GM19025 (cell line): ENCODE data around the gene SYT11.
"Not testable (repeated sequence)": the region's sequence is repeated elsewhere in the genome, so short reads cannot be mapped to it uniquely, and the experiment has no call there.

Experiments
- ATAC-seq: cut with Tn5 transposase; IDR thresholded peaks from one replicate; pipeline ENCODE4 v1.9.1; 2021; ENCODE audit warnings: mild to moderate bottlenecking, low read depth, moderate library complexity; ENCODE audit not compliant: unreplicated experiment

The SYT11 gene

DNA sequence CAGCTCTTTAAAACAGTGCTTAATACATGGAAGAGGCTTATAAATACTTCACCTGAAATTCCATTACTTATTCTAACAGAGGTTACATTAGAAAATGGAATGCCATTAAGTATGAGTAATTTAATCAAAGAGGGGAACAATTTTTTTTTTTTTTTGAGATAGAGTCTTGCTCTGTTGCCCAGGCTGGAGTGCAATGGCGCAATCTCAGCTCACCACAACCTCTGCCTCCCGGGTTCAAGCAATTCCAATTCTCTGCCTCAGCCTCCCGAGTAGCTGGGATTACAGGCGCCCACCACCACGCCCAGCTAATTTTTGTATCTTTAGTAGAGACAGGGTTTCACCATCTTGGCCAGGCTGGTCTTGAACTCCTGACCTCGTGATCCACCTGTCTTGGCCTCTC, 36.2 kb downstream of the SYT11 start:
- ATAC-seq, result not testable (repeated sequence)

GRCh38 chr1:155896476-155896875, 37.1 kb downstream of the SYT11 start:
- not testable (repeated sequence) for ATAC-seq

- ATAC-seq, result no peak
Measured at GRCh38 chr1:155897746-155898145, 38.4 kb downstream of the SYT11 start.

GRCh38 chr1:155898888-155899287, 39.5 kb downstream of the SYT11 start:
- no peak for ATAC-seq

- no peak for ATAC-seq
Measured at GRCh38 chr1:155899683-155900082, 40.3 kb downstream of the SYT11 start.

GRCh38 chr1:155900161-155900560, 40.8 kb downstream of the SYT11 start:
- ATAC-seq, result no peak

DNA sequence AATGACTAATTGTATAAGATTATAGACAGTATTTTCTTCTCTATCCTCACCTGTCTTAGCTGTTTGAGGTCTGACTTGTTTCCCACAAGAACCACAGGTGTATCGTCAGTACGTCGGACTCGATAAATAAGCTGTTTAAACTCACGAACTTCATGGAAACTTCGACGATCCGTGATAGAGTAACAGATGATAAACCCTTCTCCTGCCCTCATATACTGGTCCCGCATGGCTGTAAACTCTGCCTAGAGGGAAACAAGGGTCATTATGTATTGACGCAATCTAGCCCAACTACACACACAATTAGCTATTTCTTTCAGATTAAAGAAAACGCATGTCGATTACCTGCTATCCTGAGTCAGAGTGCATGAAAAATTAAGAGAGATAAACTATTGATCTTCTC, 44.9 kb downstream of the SYT11 start:
- no peak for ATAC-seq

GRCh38 chr1:155909894-155910293, 50.5 kb downstream of the SYT11 start:
- ATAC-seq, result no peak

DNA sequence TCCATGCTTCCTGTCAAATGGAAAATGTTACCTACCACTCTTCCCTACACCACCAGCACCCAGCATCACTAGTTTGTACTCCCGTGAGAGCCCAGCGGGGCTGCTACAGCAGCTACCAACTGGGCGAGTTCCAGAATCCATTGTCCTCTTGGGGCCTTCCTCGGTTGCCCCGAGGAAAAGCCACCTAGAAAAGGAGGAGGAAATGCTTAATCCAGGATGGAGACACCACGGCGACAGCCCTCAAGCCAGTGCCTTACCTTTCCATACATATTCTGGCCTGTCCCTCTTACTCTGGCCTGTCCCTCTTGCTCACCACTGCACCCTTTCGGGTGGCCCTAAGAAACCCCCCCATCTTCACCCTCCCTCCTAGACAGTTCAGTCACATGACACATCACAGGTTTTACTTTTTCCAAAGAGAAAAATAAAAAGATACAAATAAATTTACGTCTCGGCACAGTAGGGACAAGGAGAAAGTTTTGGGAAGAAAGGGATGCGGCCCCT, 51.3 kb downstream of the SYT11 start:
- peak; percentile 11 for ATAC-seq

GRCh38 chr1:155911156-155912055, 52.0 kb downstream of the SYT11 start, which contains the start of gene RIT1:
Gene RIT1 (minus strand): TSS chr1:155911349. CDS start chr1:155910761, 588 bp downstream.
- ATAC-seq, result peak; percentile 73

GRCh38 chr1:155912056-155912536, 52.7 kb downstream of the SYT11 start:
- ATAC-seq, result no peak

DNA sequence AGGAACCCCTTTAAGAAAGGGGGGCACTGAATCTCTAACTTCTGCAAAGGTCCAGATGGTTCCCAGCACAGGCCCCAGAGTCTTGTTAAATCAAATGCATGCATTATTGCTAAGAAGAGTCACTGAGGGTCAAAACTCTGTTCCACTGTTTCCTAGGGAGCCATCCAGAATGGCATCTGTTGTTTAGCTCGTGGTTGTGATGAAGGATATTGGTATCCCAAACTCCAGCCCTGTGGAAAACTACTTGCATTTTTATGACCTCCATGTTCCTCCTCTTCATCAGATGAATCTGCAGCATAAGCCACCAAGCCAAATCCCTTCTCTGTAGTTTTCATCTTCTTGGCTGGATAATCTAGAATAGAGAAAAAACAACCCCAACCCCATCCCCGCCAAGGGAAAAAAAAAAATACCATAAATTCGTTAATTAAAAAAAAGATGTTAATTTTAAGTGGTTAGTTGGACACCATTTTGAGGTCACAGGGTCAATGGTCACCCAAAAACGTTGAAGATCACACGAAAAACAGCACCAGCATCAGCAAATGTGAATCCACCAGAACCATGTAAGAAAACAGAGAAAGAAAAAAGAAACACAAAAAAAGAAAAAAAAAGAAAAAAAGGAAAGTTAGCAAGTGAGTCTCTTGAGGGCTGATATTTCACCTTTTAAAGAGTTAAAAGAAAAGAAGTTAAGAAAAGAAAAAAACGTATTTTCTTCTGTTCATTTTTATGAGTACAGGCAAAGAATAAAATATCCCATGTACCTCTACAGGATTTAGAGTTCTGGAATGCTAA, 54.8 kb downstream of the SYT11 start:
- no peak for ATAC-seq

DNA sequence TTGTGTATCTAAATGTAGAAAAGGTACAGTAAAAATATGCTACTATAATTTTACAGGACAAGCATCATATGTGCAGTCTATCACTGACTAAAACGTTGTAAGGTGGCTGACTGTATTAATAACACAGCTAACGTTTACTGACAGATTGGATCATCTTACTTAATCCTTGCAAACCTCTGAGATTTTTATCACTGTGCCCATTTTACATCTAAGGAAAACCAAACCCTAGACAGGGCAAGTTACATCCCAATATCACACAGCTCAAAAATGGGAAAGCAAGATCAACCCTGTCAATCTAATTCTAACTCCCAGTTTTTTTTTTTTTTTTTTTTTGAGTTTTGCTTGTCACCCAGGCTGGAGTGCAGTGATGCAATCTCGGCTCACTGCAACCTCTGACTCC, 59.3 kb downstream of the SYT11 start:
- ATAC-seq, result no peak

DNA sequence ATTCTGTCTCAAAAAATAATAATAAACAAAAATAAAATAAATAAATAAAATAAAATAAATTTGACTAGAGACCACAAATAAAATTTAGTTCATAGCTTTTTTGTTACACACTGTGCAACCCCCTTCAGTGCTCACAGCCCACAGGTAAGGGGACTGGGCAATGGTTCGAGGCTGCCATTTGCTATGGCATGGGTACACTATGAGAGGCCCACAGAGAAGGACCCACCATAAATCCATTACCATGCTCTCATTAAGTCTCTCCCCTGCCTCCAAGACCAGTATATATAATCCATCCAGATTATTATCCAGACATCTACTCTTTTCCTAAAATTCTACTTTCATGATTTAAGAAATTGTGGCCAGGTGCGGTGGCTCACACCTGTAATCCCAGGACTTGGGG, 60.4 kb downstream of the SYT11 start:
- ATAC-seq, result no peak

GRCh38 chr1:155920717-155921116, 61.4 kb downstream of the SYT11 start:
- ATAC-seq, result no peak

GRCh38 chr1:155925506-155925905, 66.1 kb downstream of the SYT11 start:
- ATAC-seq, result no peak

- ATAC-seq, result no peak
Measured at GRCh38 chr1:155929057-155929456, 69.7 kb downstream of the SYT11 start.

- ATAC-seq, result not testable (repeated sequence)
Measured at GRCh38 chr1:155930725-155931124, 71.4 kb downstream of the SYT11 start.

GRCh38 chr1:155931332-155932038, 72.1 kb downstream of the SYT11 start:
- ATAC-seq, result no peak

- ATAC-seq, result no peak
Measured at GRCh38 chr1:155932081-155932480, 72.7 kb downstream of the SYT11 start.
